RWPE2 (cell line): Measurements from ENCODE around the gene ASCC1.
A peak's percentile ranks its signal among the peaks of the same experiment; 100 is the strongest.

Source experiments
- ATAC-seq: fragments of 200-7000 bp; cut with Tn5 transposase; 3 replicates; pipeline ENCODE4 v1.9.1; 2021; ENCODE audit warnings: low read depth
- DNase-seq: peaks from one replicate; pipeline ENCODE4 v3.0.0-alpha.2; 2020; ENCODE audit warnings: low spot score
- H3K27ac ChIP-seq: fragments of 450-650 bp; 2 replicates; pipeline ENCODE4 v1.5.1; 2017; ENCODE audit warnings: mild to moderate bottlenecking; ENCODE audit not compliant: poor library complexity, severe bottlenecking
- H3K27me3 ChIP-seq: fragments of 250-450 bp; sonication (Bioruptor Pico); 2 replicates; pipeline ENCODE4 v1.5.1; 2021; ENCODE audit warnings: mild to moderate bottlenecking, moderate library complexity; ENCODE audit not compliant: insufficient read depth, poor library complexity, severe bottlenecking
- H3K36me3 ChIP-seq: fragments of 250-450 bp; sonication (Bioruptor Pico); 2 replicates; pipeline ENCODE4 v1.5.1; 2020; ENCODE audit warnings: low read depth, mild to moderate bottlenecking, moderate library complexity
- H3K4me1 ChIP-seq: fragments of 250-450 bp; sonication (Bioruptor Pico); 2 replicates; pipeline ENCODE4 v1.5.1; 2021; ENCODE audit warnings: mild to moderate bottlenecking, moderate library complexity; ENCODE audit not compliant: insufficient read depth, poor library complexity, severe bottlenecking
- H3K4me3 ChIP-seq: fragments of 250-450 bp; sonication (Bioruptor Pico); 2 replicates; pipeline ENCODE4 v1.5.1; 2021; ENCODE audit warnings: mild to moderate bottlenecking, moderate library complexity; ENCODE audit not compliant: severe bottlenecking
- H3K9me3 ChIP-seq: fragments of 250-450 bp; sonication (Bioruptor Pico); 2 replicates; pipeline ENCODE4 v1.5.1; 2021; ENCODE audit warnings: mild to moderate bottlenecking, moderate library complexity; ENCODE audit not compliant: severe bottlenecking
- CTCF ChIP-seq: fragments of 450-650 bp; IDR thresholded peaks from one replicate; pipeline ENCODE4 v1.5.1; 2017; ENCODE audit warnings: mild to moderate bottlenecking, moderate library complexity; ENCODE audit not compliant: poor library complexity, severe bottlenecking

Gene ASCC1

GRCh38 chr10:72177454-72177853 is 38.6 kb downstream of the ASCC1 start:
- TF ChIP-seq CTCF, result no peak
- ATAC-seq (no peak), DNase-seq (no peak)
- Histone ChIP-seq H3K4me1 (peaks cover 15% of the 10 kb centered on the region), H3K9me3 (no peaks in the 10 kb centered on the region), H3K27me3 (no peaks in the 10 kb centered on the region), H3K27ac (no peak overlapping the region), H3K4me3 (no peak overlapping the region), H3K36me3 (peaks cover 16% of the 10 kb centered on the region; the same call in 1 of the 2 replicates)

GRCh38 chr10:72176701-72177100 is 39.4 kb downstream of the ASCC1 start:
- TF ChIP-seq CTCF, result no peak
- Histone ChIP-seq H3K27me3 (no peaks in the 10 kb centered on the region), H3K4me1 (peaks cover 16% of the 10 kb centered on the region), H3K27ac (no peak overlapping the region), H3K36me3 (peaks cover 8% of the 10 kb centered on the region; the same call in 1 of the 2 replicates), H3K9me3 (no peaks in the 10 kb centered on the region), H3K4me3 (no peak overlapping the region)
- ATAC-seq (no peak), DNase-seq (no peak)

GRCh38 chr10:72175149-72175548 is 40.9 kb downstream of the ASCC1 start:
- no peak for TF ChIP-seq CTCF
- no peaks in the 10 kb centered on the region for H3K9me3 ChIP-seq
- peaks cover 3% of the 10 kb centered on the region; the same call in 1 of the 2 replicates for H3K36me3 ChIP-seq
- peak overlapping the region; percentile 51 for H3K27ac ChIP-seq
- H3K4me1 ChIP-seq, result peaks cover 29% of the 10 kb centered on the region
- H3K4me3 ChIP-seq, result no peak overlapping the region
- no peak for DNase-seq
- H3K27me3 ChIP-seq, result no peaks in the 10 kb centered on the region
- ATAC-seq, result peak; percentile 41

- H3K9me3 ChIP-seq, result no peaks in the 10 kb centered on the region
- no peak overlapping the region for H3K4me3 ChIP-seq
- no peak for TF ChIP-seq CTCF
- H3K36me3 ChIP-seq, result peaks cover 3% of the 10 kb centered on the region; the same call in 1 of the 2 replicates
- peak overlapping the region; percentile 51 for H3K27ac ChIP-seq
- no peak for DNase-seq
- H3K4me1 ChIP-seq, result peaks cover 32% of the 10 kb centered on the region
- H3K27me3 ChIP-seq, result no peaks in the 10 kb centered on the region
- ATAC-seq, result no peak
Observed at GRCh38 chr10:72174297-72174662, 41.8 kb downstream of the ASCC1 start.

- Histone ChIP-seq H3K36me3 (peaks cover 3% of the 10 kb centered on the region; the same call in 1 of the 2 replicates), H3K27ac (peak overlapping the region; percentile 51), H3K9me3 (no peaks in the 10 kb centered on the region), H3K4me3 (no peak overlapping the region), H3K4me1 (peaks cover 32% of the 10 kb centered on the region), H3K27me3 (no peaks in the 10 kb centered on the region)
- TF ChIP-seq CTCF, result no peak
- ATAC-seq (no peak), DNase-seq (no peak)
Observed at GRCh38 chr10:72173619-72174296, 42.3 kb downstream of the ASCC1 start.
